Esophagus muscularis mucosa (tissue), 3 donors: ENCODE results near the gene CDKL5.

Source experiments
- CTCF ChIP-seq, 3 experiments: fragments of 200-600 bp in 2 of 3; fragments of 450-650 bp in 1 of 3; sonication (generic) in 2 of 3; IDR thresholded peaks; one replicate each; pipeline ENCODE4 v1.5.1; 2017 to 2019; ENCODE audit warnings: antibody characterized with exemption in 3 of 3, mild to moderate bottlenecking in 2 of 3, moderate library complexity in 1 of 3
- POLR2A ChIP-seq: fragments of 450-650 bp; IDR thresholded peaks from one replicate; pipeline ENCODE4 v1.6.1; 2017; ENCODE audit warnings: antibody characterized with exemption, moderate library complexity, mild to moderate bottlenecking, low read depth

DNA sequence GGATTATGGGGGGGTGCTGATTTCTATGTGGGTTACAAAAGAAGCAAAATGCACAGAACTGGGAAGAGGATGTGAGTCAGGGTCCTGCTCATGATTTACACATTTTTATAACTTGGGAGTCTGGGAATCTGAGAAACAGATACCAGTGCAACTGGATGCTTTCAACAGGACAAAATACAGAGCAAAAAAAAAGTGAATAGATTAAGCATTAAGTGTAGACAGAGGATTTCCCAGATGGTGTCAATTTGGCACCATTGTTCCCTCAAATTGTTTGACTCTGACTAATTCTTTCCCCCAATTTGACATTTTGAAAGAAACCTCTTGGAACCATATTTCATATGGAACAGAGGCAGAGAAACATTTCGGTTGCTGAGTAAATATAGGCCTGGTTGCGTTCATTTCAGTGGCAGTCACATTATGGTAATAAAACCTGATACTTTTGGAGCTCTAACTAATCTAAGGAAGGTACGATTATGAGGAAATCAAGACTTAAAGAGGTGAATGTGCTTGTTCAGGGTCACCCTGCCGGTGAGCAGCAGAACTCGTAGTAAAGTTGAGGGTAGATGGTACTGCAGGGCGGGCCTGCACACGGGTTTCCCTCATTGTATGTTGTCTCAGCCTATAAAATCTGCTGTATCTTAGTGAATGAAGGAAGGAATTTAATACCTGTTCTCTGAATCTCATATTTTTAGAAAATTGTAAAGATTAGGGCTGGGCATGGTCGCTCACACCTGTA lies 18.7 kb upstream of the CDKL5 start:
- TF ChIP-seq CTCF (IDR thresholded peaks at IDR 0.05) (no peak), POLR2A (no peak)
